HL-60 (cell line): ENCODE data around the gene MED9.

Experiments
- DNase-seq, 2 experiments: peaks; one replicate each; pipeline ENCODE4 v3.0.0-alpha.2; 2010 to 2020; ENCODE audit warnings: low read depth in 1 of 2, low spot score in 1 of 2
- H3K27ac ChIP-seq: fragments of 250-450 bp; sonication (Bioruptor Pico); replicated peaks from 2 replicates; pipeline ENCODE4 v1.5.1; 2020; ENCODE audit warnings: mild to moderate bottlenecking, moderate library complexity
- H3K27me3 ChIP-seq: fragments of 250-450 bp; sonication (Bioruptor Pico); 2 replicates; pipeline ENCODE4 v1.5.1; 2021; ENCODE audit warnings: mild to moderate bottlenecking, moderate library complexity; ENCODE audit not compliant: insufficient read depth, poor library complexity, severe bottlenecking
- H3K4me3 ChIP-seq: replicated peaks from 2 replicates; pipeline ENCODE4 v1.5.1; 2011; ENCODE audit warnings: mild to moderate bottlenecking, control low read depth, low read length; ENCODE audit not compliant: insufficient read depth
- CTCF ChIP-seq: IDR thresholded peaks from one replicate; pipeline ENCODE4 v1.5.1; 2011; ENCODE audit warnings: low read length, control low read depth, inconsistent platforms; ENCODE audit not compliant: insufficient read depth
- GABPA ChIP-seq: IDR thresholded peaks from 2 replicates; pipeline ENCODE4 v1.6.1; 2012; ENCODE audit warnings: low read depth
- POLR2AphosphoS5 ChIP-seq: IDR thresholded peaks from 2 replicates; pipeline ENCODE4 v1.6.1; 2012; ENCODE audit warnings: low read depth
- REST ChIP-seq: IDR thresholded peaks from 2 replicates; pipeline ENCODE4 v1.6.1; 2012; ENCODE audit warnings: low read depth; ENCODE audit not compliant: insufficient replicate concordance
- SPI1 ChIP-seq: IDR thresholded peaks from 2 replicates; pipeline ENCODE4 v1.6.1; 2012; ENCODE audit warnings: low read depth, mild to moderate bottlenecking, borderline replicate concordance

MED9 gene

GRCh38 chr17:17479209-17479608, 2.4 kb downstream of the MED9 start:
- H3K27ac ChIP-seq: no peak overlapping the region

GRCh38 chr17:17480593-17481148, 3.9 kb downstream of the MED9 start:
- TF ChIP-seq CTCF (no peak), SPI1 (no peak), GABPA (no peak), POLR2AphosphoS5 (no peak), REST (no peak)
- H3K27ac ChIP-seq: no peak overlapping the region
- H3K4me3 ChIP-seq: no peak overlapping the region
- no peaks in the 10 kb centered on the region for H3K27me3 ChIP-seq
- DNase-seq: no peak

More at GRCh38 chr17:17479209-17479608, 2.4 kb downstream of the MED9 start:
- no peak overlapping the region for H3K4me3 ChIP-seq
- TF ChIP-seq REST (no peak), GABPA (no peak), POLR2AphosphoS5 (no peak), CTCF (no peak), SPI1 (no peak)
- no peaks in the 10 kb centered on the region for H3K27me3 ChIP-seq
- DNase-seq: no peak

GRCh38 chr17:17481860-17482259, 5.1 kb downstream of the MED9 start:
- Histone ChIP-seq H3K27me3 (no peaks in the 10 kb centered on the region), H3K27ac (no peak overlapping the region), H3K4me3 (no peak overlapping the region)
- no peak for DNase-seq
- TF ChIP-seq POLR2AphosphoS5 (no peak), SPI1 (no peak), CTCF (no peak), GABPA (no peak), REST (no peak)
